GM23338 (cell line): ENCODE results near the gene KLHDC7A. TPM values are rescaled to one million over a fixed set of nuclear protein-coding genes. Genes with fewer than 3 reads are reported as not detected.

Experiments
- ATAC-seq: fragments of 200-7000 bp; cut with Tn5 transposase; 3 replicates; pipeline ENCODE4 v1.9.1; 2020
- DNase-seq: peaks from one replicate; pipeline ENCODE4 v3.0.0-alpha.2; 2015; ENCODE audit warnings: low spot score
- H2AFZ ChIP-seq: fragments of 200-600 bp; sonication (generic); 2 replicates; pipeline ENCODE4 v1.8.0; 2016; ENCODE audit warnings: antibody characterized with exemption, mild to moderate bottlenecking, moderate library complexity
- H3F3A ChIP-seq: fragments of 200-600 bp; sonication (generic); replicated peaks from 2 replicates; pipeline ENCODE4 v1.8.0; 2017; ENCODE audit warnings: antibody characterized with exemption, mixed run types, low read depth
- H3K27ac ChIP-seq: fragments of 200-600 bp; sonication (generic); 2 replicates; pipeline ENCODE4 v1.6.1; 2016; ENCODE audit warnings: low read depth
- H3K27me3 ChIP-seq: fragments of 200-600 bp; sonication (generic); 2 replicates; pipeline ENCODE4 v1.8.0; 2016; ENCODE audit warnings: mild to moderate bottlenecking, mixed run types, moderate library complexity; ENCODE audit not compliant: insufficient read depth
- H3K36me3 ChIP-seq: fragments of 200-600 bp; sonication (generic); 2 replicates; pipeline ENCODE4 v1.8.0; 2016; ENCODE audit warnings: mild to moderate bottlenecking; ENCODE audit not compliant: insufficient read depth
- H3K4me1 ChIP-seq: fragments of 200-600 bp; sonication (generic); 2 replicates; pipeline ENCODE4 v1.8.0; 2016; ENCODE audit warnings: mild to moderate bottlenecking, moderate library complexity; ENCODE audit not compliant: insufficient read depth
- H3K4me2 ChIP-seq: fragments of 200-600 bp; sonication (generic); 2 replicates; pipeline ENCODE4 v1.7.1; 2017; ENCODE audit warnings: mixed run types
- H3K4me3 ChIP-seq: fragments of 200-600 bp; sonication (generic); 2 replicates; pipeline ENCODE4 v1.6.1; 2016; ENCODE audit warnings: mixed run types
- H3K79me2 ChIP-seq: fragments of 200-600 bp; sonication (generic); replicated peaks from 2 replicates; pipeline ENCODE4 v1.8.0; 2017; ENCODE audit warnings: mild to moderate bottlenecking; ENCODE audit not compliant: insufficient read depth
- H3K9me2 ChIP-seq: fragments of 200-600 bp; sonication (generic); 2 replicates; pipeline ENCODE4 v1.8.0; 2017; ENCODE audit not compliant: insufficient read depth
- H4K20me1 ChIP-seq: fragments of 200-600 bp; sonication (generic); replicated peaks from 2 replicates; pipeline ENCODE4 v1.8.0; 2017; ENCODE audit warnings: mild to moderate bottlenecking; ENCODE audit not compliant: insufficient read depth
- H3K27ac Mint-ChIP-seq: 2 replicates; pipeline ENCODE4 v1.8.0; 2020; ENCODE audit warnings: inconsistent platforms, mild to moderate bottlenecking, moderate library complexity, mixed read lengths
- H3K27me3 Mint-ChIP-seq: 3 replicates; pipeline ENCODE4 v1.8.0; 2022; ENCODE audit warnings: low read depth, mild to moderate bottlenecking, moderate library complexity, mixed read lengths, inconsistent platforms; ENCODE audit not compliant: insufficient read depth, poor library complexity
- H3K36me3 Mint-ChIP-seq: 3 replicates; pipeline ENCODE4 v1.8.0; 2021; ENCODE audit warnings: low read depth, mild to moderate bottlenecking, inconsistent platforms, moderate library complexity, mixed read lengths
- H3K4me1 Mint-ChIP-seq: 3 replicates; pipeline ENCODE4 v1.8.0; 2020; ENCODE audit warnings: mild to moderate bottlenecking, inconsistent platforms, mixed read lengths
- H3K4me3 Mint-ChIP-seq: 3 replicates; pipeline ENCODE4 v1.8.0; 2021; ENCODE audit warnings: moderate library complexity, mild to moderate bottlenecking, inconsistent platforms, mixed read lengths
- H3K9me3 Mint-ChIP-seq: 3 replicates; pipeline ENCODE4 v1.8.0; 2020; ENCODE audit warnings: moderate library complexity, mild to moderate bottlenecking, inconsistent platforms, mixed read lengths
- CREB1 ChIP-seq: fragments of 250-450 bp; sonication (Bioruptor Pico); IDR thresholded peaks from 2 replicates; pipeline ENCODE4 v1.5.0; 2020; ENCODE audit warnings: low read depth, mild to moderate bottlenecking, moderate library complexity
- ETS1 ChIP-seq: IDR thresholded peaks from 2 replicates; pipeline ENCODE4 v1.6.1; 2016; ENCODE audit warnings: antibody characterized with exemption
- EZH2 ChIP-seq: fragments of 200-600 bp; sonication (generic); IDR thresholded peaks from one replicate; pipeline ENCODE4 v1.8.0; 2017; ENCODE audit warnings: antibody characterized with exemption, mild to moderate bottlenecking, low read depth; ENCODE audit not compliant: unreplicated experiment
- EZH2phosphoT487 ChIP-seq: fragments of 200-600 bp; sonication (generic); IDR thresholded peaks from one replicate; pipeline ENCODE4 v1.8.1; 2018; ENCODE audit warnings: antibody characterized with exemption; ENCODE audit not compliant: unreplicated experiment
- JUNB ChIP-seq: IDR thresholded peaks from one replicate; pipeline ENCODE4 v1.6.1; 2016; ENCODE audit warnings: antibody characterized with exemption; ENCODE audit not compliant: unreplicated experiment
- NANOG ChIP-seq: IDR thresholded peaks from 2 replicates; pipeline ENCODE4 v1.6.1; 2016; ENCODE audit warnings: antibody characterized with exemption, borderline replicate concordance
- POLR2AphosphoS5 ChIP-seq: IDR thresholded peaks from 2 replicates; pipeline ENCODE4 v1.6.1; 2016; ENCODE audit warnings: antibody characterized with exemption, low read depth
- STAT1 ChIP-seq: IDR thresholded peaks from one replicate; pipeline ENCODE4 v1.6.1; 2016; ENCODE audit warnings: antibody characterized with exemption; ENCODE audit not compliant: unreplicated experiment
- ZNF114 ChIP-seq: fragments of 250-450 bp; sonication (Bioruptor Pico); IDR thresholded peaks from 2 replicates; pipeline ENCODE4 v1.5.0; 2020; ENCODE audit warnings: mild to moderate bottlenecking, moderate library complexity
- ZNF331 ChIP-seq: fragments of 250-450 bp; sonication (Bioruptor Pico); IDR thresholded peaks from 2 replicates; pipeline ENCODE4 v1.5.0; 2020; ENCODE audit warnings: low read depth, mild to moderate bottlenecking, moderate library complexity
- polyA plus RNA-seq: library from polyadenylated mRNA; unstranded; fragments of >200 nt; fragmentation: Nextera tagmentation; extraction: Ambion mirVana; gene quantifications from 2 replicates; pipeline ENCODE4 v1.2.1, GENCODE V29; 2016
- total RNA-seq: library from RNA; depleted of rRNA; stranded (reverse); fragments of >200 nt; shearing (Covaris generic); gene quantifications from 2 replicates; pipeline ENCODE4 v1.2.3, GENCODE V29; 2014
- TF ChIP-seq, protein P1 (sequence below): fragments of 250-450 bp; sonication (Bioruptor Pico); IDR thresholded peaks from 2 replicates; pipeline ENCODE4 v1.5.0; 2020; ENCODE audit warnings: mild to moderate bottlenecking, moderate library complexity
- TF ChIP-seq, protein P2 (sequence below): IDR thresholded peaks from one replicate; pipeline ENCODE4 v1.6.1; 2018; ENCODE audit warnings: antibody characterized with exemption; ENCODE audit not compliant: unreplicated experiment
- TF ChIP-seq, protein P3 (sequence below), 2 experiments: fragments of 200-600 bp in 1 of 2; sonication (generic) in 1 of 2; conservative IDR thresholded peaks; 2 replicates each; pipeline versions ENCODE4 v1.5.1 to v1.6.1; 2016 to 2017; ENCODE audit warnings: antibody characterized with exemption in 2 of 2, low read depth in 2 of 2, mild to moderate bottlenecking in 2 of 2, moderate library complexity in 1 of 2

KLHDC7A gene
- total and polyA plus RNA-seq, 2 experiments from 2014 or later = 4.5 to 22.4 TPM

DNA sequence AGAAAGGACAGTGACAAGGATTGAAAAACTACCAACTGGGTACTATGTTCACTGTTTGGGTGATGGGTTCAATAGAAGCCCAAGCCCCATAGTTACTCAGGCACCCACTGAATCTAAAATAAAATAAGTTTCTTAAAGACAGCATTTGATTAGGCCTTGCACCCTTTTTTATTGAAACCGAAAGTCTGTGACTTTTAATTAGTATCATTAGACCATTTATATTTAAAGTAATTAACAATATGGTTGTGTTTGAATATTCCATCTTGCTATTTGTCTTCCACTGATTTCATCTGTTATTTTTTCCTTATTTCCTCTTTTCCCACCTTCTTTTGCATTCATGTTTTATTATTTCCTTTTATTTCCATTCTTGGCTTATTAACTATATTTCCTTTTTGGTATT lies 27.4 kb downstream of the KLHDC7A start:
- no peaks in the 10 kb centered on the region for H4K20me1 ChIP-seq
- H3K79me2 ChIP-seq = no peaks in the 10 kb centered on the region
- H3F3A ChIP-seq = no peaks in the 10 kb centered on the region
- ATAC-seq (no peak), DNase-seq (no peak)
- no peaks in the 10 kb centered on the region for H3K27me3 ChIP-seq
- Mint-ChIP-seq H3K36me3 (no peaks in the 10 kb centered on the region; the same call in 2 of the 3 replicates), H3K27me3 (peaks cover 4% of the 10 kb centered on the region), H3K9me3 (peaks cover 5% of the 10 kb centered on the region; the same call in 2 of the 3 replicates), H3K27ac (no peak overlapping the region), H3K4me3 (no peak overlapping the region), H3K4me1 (no peaks in the 10 kb centered on the region; the same call in none of the 3 replicates)
- H3K36me3 ChIP-seq = no peaks in the 10 kb centered on the region
- no peak overlapping the region for H3K27ac ChIP-seq
- TF ChIP-seq, protein P1, sequence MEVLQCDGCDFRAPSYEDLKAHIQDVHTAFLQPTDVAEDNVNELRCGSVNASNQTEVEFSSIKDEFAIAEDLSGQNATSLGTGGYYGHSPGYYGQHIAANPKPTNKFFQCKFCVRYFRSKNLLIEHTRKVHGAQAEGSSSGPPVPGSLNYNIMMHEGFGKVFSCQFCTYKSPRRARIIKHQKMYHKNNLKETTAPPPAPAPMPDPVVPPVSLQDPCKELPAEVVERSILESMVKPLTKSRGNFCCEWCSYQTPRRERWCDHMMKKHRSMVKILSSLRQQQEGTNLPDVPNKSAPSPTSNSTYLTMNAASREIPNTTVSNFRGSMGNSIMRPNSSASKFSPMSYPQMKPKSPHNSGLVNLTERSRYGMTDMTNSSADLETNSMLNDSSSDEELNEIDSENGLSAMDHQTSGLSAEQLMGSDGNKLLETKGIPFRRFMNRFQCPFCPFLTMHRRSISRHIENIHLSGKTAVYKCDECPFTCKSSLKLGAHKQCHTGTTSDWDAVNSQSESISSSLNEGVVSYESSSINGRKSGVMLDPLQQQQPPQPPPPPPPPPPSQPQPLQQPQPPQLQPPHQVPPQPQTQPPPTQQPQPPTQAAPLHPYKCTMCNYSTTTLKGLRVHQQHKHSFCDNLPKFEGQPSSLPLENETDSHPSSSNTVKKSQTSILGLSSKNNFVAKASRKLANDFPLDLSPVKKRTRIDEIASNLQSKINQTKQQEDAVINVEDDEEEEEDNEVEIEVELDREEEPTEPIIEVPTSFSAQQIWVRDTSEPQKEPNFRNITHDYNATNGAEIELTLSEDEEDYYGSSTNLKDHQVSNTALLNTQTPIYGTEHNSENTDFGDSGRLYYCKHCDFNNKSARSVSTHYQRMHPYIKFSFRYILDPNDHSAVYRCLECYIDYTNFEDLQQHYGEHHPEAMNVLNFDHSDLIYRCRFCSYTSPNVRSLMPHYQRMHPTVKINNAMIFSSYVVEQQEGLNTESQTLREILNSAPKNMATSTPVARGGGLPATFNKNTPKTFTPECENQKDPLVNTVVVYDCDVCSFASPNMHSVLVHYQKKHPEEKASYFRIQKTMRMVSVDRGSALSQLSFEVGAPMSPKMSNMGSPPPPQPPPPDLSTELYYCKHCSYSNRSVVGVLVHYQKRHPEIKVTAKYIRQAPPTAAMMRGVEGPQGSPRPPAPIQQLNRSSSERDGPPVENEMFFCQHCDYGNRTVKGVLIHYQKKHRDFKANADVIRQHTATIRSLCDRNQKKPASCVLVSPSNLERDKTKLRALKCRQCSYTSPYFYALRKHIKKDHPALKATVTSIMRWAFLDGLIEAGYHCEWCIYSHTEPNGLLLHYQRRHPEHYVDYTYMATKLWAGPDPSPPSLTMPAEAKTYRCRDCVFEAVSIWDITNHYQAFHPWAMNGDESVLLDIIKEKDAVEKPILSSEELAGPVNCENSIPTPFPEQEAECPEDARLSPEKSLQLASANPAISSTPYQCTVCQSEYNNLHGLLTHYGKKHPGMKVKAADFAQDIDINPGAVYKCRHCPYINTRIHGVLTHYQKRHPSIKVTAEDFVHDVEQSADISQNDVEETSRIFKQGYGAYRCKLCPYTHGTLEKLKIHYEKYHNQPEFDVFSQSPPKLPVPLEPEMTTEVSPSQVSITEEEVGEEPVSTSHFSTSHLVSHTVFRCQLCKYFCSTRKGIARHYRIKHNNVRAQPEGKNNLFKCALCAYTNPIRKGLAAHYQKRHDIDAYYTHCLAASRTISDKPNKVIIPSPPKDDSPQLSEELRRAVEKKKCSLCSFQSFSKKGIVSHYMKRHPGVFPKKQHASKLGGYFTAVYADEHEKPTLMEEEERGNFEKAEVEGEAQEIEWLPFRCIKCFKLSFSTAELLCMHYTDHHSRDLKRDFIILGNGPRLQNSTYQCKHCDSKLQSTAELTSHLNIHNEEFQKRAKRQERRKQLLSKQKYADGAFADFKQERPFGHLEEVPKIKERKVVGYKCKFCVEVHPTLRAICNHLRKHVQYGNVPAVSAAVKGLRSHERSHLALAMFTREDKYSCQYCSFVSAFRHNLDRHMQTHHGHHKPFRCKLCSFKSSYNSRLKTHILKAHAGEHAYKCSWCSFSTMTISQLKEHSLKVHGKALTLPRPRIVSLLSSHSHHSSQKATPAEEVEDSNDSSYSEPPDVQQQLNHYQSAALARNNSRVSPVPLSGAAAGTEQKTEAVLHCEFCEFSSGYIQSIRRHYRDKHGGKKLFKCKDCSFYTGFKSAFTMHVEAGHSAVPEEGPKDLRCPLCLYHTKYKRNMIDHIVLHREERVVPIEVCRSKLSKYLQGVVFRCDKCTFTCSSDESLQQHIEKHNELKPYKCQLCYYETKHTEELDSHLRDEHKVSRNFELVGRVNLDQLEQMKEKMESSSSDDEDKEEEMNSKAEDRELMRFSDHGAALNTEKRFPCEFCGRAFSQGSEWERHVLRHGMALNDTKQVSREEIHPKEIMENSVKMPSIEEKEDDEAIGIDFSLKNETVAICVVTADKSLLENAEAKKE = no peak
- TF ChIP-seq POLR2AphosphoS5 (no peak), EZH2phosphoT487 (no peak), CREB1 (no peak), EZH2 (no peak), JUNB (no peak), ZNF114 (no peak), NANOG (no peak), ZNF331 (no peak), STAT1 (no peak), ETS1 (no peak)
- TF ChIP-seq, protein P2, sequence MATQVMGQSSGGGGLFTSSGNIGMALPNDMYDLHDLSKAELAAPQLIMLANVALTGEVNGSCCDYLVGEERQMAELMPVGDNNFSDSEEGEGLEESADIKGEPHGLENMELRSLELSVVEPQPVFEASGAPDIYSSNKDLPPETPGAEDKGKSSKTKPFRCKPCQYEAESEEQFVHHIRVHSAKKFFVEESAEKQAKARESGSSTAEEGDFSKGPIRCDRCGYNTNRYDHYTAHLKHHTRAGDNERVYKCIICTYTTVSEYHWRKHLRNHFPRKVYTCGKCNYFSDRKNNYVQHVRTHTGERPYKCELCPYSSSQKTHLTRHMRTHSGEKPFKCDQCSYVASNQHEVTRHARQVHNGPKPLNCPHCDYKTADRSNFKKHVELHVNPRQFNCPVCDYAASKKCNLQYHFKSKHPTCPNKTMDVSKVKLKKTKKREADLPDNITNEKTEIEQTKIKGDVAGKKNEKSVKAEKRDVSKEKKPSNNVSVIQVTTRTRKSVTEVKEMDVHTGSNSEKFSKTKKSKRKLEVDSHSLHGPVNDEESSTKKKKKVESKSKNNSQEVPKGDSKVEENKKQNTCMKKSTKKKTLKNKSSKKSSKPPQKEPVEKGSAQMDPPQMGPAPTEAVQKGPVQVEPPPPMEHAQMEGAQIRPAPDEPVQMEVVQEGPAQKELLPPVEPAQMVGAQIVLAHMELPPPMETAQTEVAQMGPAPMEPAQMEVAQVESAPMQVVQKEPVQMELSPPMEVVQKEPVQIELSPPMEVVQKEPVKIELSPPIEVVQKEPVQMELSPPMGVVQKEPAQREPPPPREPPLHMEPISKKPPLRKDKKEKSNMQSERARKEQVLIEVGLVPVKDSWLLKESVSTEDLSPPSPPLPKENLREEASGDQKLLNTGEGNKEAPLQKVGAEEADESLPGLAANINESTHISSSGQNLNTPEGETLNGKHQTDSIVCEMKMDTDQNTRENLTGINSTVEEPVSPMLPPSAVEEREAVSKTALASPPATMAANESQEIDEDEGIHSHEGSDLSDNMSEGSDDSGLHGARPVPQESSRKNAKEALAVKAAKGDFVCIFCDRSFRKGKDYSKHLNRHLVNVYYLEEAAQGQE = no peak
- TF ChIP-seq, protein P3, sequence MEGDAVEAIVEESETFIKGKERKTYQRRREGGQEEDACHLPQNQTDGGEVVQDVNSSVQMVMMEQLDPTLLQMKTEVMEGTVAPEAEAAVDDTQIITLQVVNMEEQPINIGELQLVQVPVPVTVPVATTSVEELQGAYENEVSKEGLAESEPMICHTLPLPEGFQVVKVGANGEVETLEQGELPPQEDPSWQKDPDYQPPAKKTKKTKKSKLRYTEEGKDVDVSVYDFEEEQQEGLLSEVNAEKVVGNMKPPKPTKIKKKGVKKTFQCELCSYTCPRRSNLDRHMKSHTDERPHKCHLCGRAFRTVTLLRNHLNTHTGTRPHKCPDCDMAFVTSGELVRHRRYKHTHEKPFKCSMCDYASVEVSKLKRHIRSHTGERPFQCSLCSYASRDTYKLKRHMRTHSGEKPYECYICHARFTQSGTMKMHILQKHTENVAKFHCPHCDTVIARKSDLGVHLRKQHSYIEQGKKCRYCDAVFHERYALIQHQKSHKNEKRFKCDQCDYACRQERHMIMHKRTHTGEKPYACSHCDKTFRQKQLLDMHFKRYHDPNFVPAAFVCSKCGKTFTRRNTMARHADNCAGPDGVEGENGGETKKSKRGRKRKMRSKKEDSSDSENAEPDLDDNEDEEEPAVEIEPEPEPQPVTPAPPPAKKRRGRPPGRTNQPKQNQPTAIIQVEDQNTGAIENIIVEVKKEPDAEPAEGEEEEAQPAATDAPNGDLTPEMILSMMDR (conservative IDR thresholded peaks at IDR 0.05; ENCODE audit: low read depth in 2 of 2) = no peak
- no peak overlapping the region for H3K4me3 ChIP-seq
- H3K9me2 ChIP-seq = no peaks in the 10 kb centered on the region
- H2AFZ ChIP-seq = no peak overlapping the region
- H3K4me2 ChIP-seq = no peak overlapping the region
- no peaks in the 10 kb centered on the region for H3K4me1 ChIP-seq
